ENCODE results near the gene PTPRK. TPM values are rescaled to one million over a fixed set of nuclear protein-coding genes. Genes with fewer than 3 reads are reported as not detected.

The PTPRK gene
- total and polyA plus RNA-seq, 2 of the 8 experiments (the other 6 are each of a cell fraction or from before 2014, with no cell fraction given): 11.4 to 47.3 TPM

- Histone ChIP-seq H3K9me3 (ENCODE audit: insufficient read depth in 2 of 2, low read depth in 1 of 2, low read length in 1 of 2) (no peaks in the 10 kb centered on the region), H3K9ac (replicated peaks in 1 of 4; ENCODE audit: extremely low read depth in 1 of 4, low read depth in 3 of 4, low read length in 3 of 4) (no peak overlapping the region), H3K23me2 (ENCODE audit: low read depth, low read length) (no peaks in the 10 kb centered on the region), H3K36me3 (ENCODE audit: control insufficient read depth in 2 of 4, insufficient read depth in 4 of 4, low read length in 3 of 4) (no peaks in the 10 kb centered on the region), H4K8ac (ENCODE audit: extremely low read depth, insufficient read depth, low read length) (no peak overlapping the region), H3K4me1 (replicated peaks in 1 of 4; ENCODE audit: control insufficient read depth in 3 of 4, insufficient read depth in 4 of 4, low read length in 3 of 4) (peaks cover 0 to 3% (median 0%) of the 10 kb centered on the region in 4 experiments; a peak in 1 of 7 replicates), H3K27me3 (replicated peaks in 1 of 4; ENCODE audit: control insufficient read depth in 3 of 4, extremely low read depth in 1 of 4, insufficient read depth in 3 of 4, low read length in 3 of 4) (no peaks in the 10 kb centered on the region), H2BK15ac (ENCODE audit: low read length) (no peak overlapping the region), H4K5ac (ENCODE audit: insufficient read length, low read depth, low read length) (no peak overlapping the region), H3K18ac (ENCODE audit: extremely low read depth, low read length) (no peak overlapping the region), H3K4ac (replicated peaks; ENCODE audit: insufficient read length, low read depth, low read length) (no peak overlapping the region), H2BK120ac (replicated peaks; ENCODE audit: low read depth, low read length) (no peak overlapping the region), H3K79me2 (ENCODE audit: control insufficient read depth in 1 of 2, insufficient read depth in 2 of 2, low read length in 2 of 2) (no peaks in the 10 kb centered on the region), H3K27ac (ENCODE audit: low read depth, low read length) (no peak overlapping the region), H3K4me3 (ENCODE audit: extremely low read depth in 1 of 4, insufficient read depth in 2 of 4, low read depth in 3 of 4, low read length in 4 of 4) (no peak overlapping the region), H3K56ac (replicated peaks; ENCODE audit: insufficient read length, low read depth, low read length) (no peak overlapping the region), H4K91ac (replicated peaks; ENCODE audit: insufficient read length, low read length) (no peak overlapping the region), H2AK5ac (ENCODE audit: low read depth, low read length) (no peak overlapping the region), H3K14ac (ENCODE audit: insufficient read length) (no peak overlapping the region), H2BK5ac (ENCODE audit: low read depth, low read length) (no peak overlapping the region), H2BK20ac (ENCODE audit: low read length) (no peak overlapping the region), H2BK12ac (ENCODE audit: low read depth, low read length) (no peak overlapping the region), H3K4me2 (ENCODE audit: insufficient read depth in 1 of 2, low read depth in 2 of 2, low read length in 2 of 2) (no peak overlapping the region), H4K20me1 (replicated peaks in 1 of 2; ENCODE audit: control insufficient read depth in 1 of 2, insufficient read depth in 2 of 2, low read length in 2 of 2) (no peaks in the 10 kb centered on the region), H2AFZ (ENCODE audit: low read length) (no peak overlapping the region), H3K23ac (ENCODE audit: insufficient read length) (no peak overlapping the region), H3K79me1 (ENCODE audit: low read depth, low read length) (no peaks in the 10 kb centered on the region)
- ChIA-PET POLR2A (ENCODE audit: partially characterized antibody) (no interaction called here), CTCF (ENCODE audit: partially characterized antibody) (interaction anchor here (1.6 kb wide), 1 partner anchor 156 kb away, joined by 3 read pairs; no protein-coding TSS in a partner anchor)
- DNase-seq (ENCODE audit: low read depth in 1 of 2, low spot score in 2 of 2) (no peak), FAIRE-seq (no peak)
- 90% methylated on average over 4 of the region's 4 CpGs; no CpG with 5 or more reads in 1 of the 2 experiments for WGBS, 2 experiments (ENCODE audit: extremely low coverage in 1 of 2, insufficient coverage in 1 of 2, insufficient read length in 1 of 2, insufficient replicate concordance in 2 of 2, low coverage in 1 of 2, low lambda C conversion rate in 2 of 2, missing lambda C conversion rate in 1 of 2)
- TF ChIP-seq SP4 (IDR thresholded peaks at IDR 0.05; ENCODE audit: low read length) (no peak), CEBPB (IDR thresholded peaks at IDR 0.05; ENCODE audit: low read depth, low read length) (no peak), EP300 (IDR thresholded peaks at IDR 0.05; ENCODE audit: borderline replicate concordance in 1 of 2, low read depth in 2 of 2, low read length in 2 of 2) (no peak), KDM4A (IDR thresholded peaks at IDR 0.05; ENCODE audit: low read depth, low read length, severe bottlenecking) (no peak), MAFK (IDR thresholded peaks at IDR 0.05; ENCODE audit: low read depth, low read length) (no peak), PHF8 (conservative IDR thresholded peaks at IDR 0.05; ENCODE audit: low read depth, low read length) (no peak), SIRT6 (IDR thresholded peaks at IDR 0.05; ENCODE audit: low read length) (no peak), ATF2 (IDR thresholded peaks at IDR 0.05; ENCODE audit: low read length) (no peak), TBP (IDR thresholded peaks at IDR 0.05; ENCODE audit: low read depth, low read length) (no peak), POLR2AphosphoS5 (IDR thresholded peaks at IDR 0.05; ENCODE audit: low read depth, low read length) (no peak), RXRA (IDR thresholded peaks at IDR 0.05; ENCODE audit: insufficient read depth, low read depth, low read length) (no peak), BCL11A (IDR thresholded peaks at IDR 0.05; ENCODE audit: low read depth in 2 of 2, low read length in 2 of 2) (no peak), KDM5A (IDR thresholded peaks at IDR 0.05; ENCODE audit: low read length) (no peak), FOSL1 (IDR thresholded peaks at IDR 0.05; ENCODE audit: insufficient read depth, low read depth, low read length) (no peak)
Measured at GRCh38 chr6:128168244-128168643, 352.2 kb downstream of the PTPRK start.
